ENCODE results near the gene FHOD3. TPM values are rescaled to one million over a fixed set of nuclear protein-coding genes. Genes with fewer than 3 reads are reported as not detected.

FHOD3 gene
- total and polyA plus RNA-seq, 7 experiments from 2014 or later = not detected

DNA sequence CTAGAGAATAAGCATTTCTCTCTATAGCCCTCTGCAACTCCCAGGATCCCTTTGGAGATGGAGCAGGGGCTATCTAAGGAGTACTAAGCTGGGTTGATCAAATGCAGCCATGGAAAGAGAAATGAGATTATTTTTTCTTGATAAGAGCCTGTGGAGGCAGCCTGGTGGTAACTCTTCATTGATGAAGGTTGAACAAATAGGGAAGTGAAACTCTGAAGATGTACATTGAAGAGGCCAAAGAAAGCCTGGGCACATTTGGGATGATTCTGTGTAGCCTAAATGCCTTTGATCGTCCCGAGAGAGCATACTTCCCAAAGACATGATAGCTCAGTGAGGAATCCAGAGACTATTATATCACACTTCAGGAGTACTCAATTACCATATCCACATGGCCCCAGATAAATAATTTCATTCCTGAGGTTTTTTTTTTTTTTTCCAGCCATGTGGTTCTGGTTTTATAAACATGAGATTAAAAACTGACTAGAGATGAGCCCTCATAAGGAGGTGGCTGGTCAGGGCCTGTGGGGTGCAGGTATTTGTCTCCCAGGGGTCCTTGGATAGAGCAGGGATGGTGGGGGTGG lies 338.8 kb downstream of the FHOD3 start:
- H3K27ac ChIP-seq (ENCODE audit: low read depth, low read length) = no peak overlapping the region
- no peaks in the 10 kb centered on the region for H3K9me3 ChIP-seq (ENCODE audit: control insufficient read depth in 2 of 3, low read length in 3 of 3)
- no peak for ATAC-seq
- Mint-ChIP-seq H3K4me1 (no peaks in the 10 kb centered on the region), H3K4me3 (no peak overlapping the region), H3K27ac (no peak overlapping the region), H3K9me3 (peaks cover 0 to 1% (median 0%) of the 10 kb centered on the region in 11 donors), H3K36me3 (no peaks in the 10 kb centered on the region), H3K27me3 (peaks cover 2 to 29% (median 14%) of the 10 kb centered on the region in 5 donors)
- CTCF ChIA-PET = no interaction called here
- H3K36me3 ChIP-seq (ENCODE audit: control insufficient read depth in 2 of 3, insufficient read depth in 3 of 3, low read length in 3 of 3) = no peaks in the 10 kb centered on the region
- intact Hi-C loops (cut with micrococcal nuclease) = no loop called here
- no peak for DNase-seq
- no peaks in the 10 kb centered on the region for H3K4me1 ChIP-seq (ENCODE audit: control insufficient read depth in 2 of 2, insufficient read depth in 2 of 2, low read length in 2 of 2)
- POLR2A ChIA-PET = no interaction called here
- H3K27me3 ChIP-seq (ENCODE audit: control insufficient read depth in 2 of 2, insufficient read depth in 2 of 2, low read length in 2 of 2) = no peaks in the 10 kb centered on the region
- no peak overlapping the region for H3K4me3 ChIP-seq (ENCODE audit: low read length)

DNA sequence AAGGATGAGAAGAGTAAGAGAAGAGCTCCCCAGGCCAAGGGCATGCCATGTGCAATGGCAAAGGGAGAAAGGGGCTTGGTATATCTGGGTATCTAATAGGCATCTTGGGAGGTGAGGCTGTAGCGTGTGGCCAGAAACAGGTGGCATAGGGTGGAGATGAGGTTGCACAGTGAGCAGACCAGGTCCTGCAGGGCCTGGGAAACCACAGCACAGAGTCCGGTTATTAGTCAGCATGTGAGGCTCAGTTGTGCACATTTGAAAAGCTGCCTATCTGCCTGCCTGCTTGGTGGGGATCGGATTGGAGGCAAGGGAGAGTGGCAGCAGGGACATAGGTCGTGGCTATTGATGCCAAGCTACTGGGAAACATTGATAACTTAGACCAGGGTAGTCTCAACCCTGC lies 340.7 kb downstream of the FHOD3 start:
- CTCF ChIA-PET = no interaction called here
- Mint-ChIP-seq H3K36me3 (no peaks in the 10 kb centered on the region), H3K27me3 (peaks cover 2 to 21% (median 18%) of the 10 kb centered on the region in 5 donors), H3K4me1 (no peaks in the 10 kb centered on the region), H3K27ac (no peak overlapping the region), H3K9me3 (peaks cover 0 to 1% (median 0%) of the 10 kb centered on the region in 11 donors), H3K4me3 (no peak overlapping the region)
- DNase-seq (no peak), ATAC-seq (no peak)
- H3K36me3 ChIP-seq (ENCODE audit: control insufficient read depth in 2 of 3, insufficient read depth in 3 of 3, low read length in 3 of 3) = no peaks in the 10 kb centered on the region
- POLR2A ChIA-PET = no interaction called here
- H3K9me3 ChIP-seq (ENCODE audit: control insufficient read depth in 2 of 3, low read length in 3 of 3) = no peaks in the 10 kb centered on the region
- H3K27ac ChIP-seq (ENCODE audit: low read depth, low read length) = no peak overlapping the region
- no peaks in the 10 kb centered on the region for H3K4me1 ChIP-seq (ENCODE audit: control insufficient read depth in 2 of 2, insufficient read depth in 2 of 2, low read length in 2 of 2)
- H3K27me3 ChIP-seq (ENCODE audit: control insufficient read depth in 2 of 2, insufficient read depth in 2 of 2, low read length in 2 of 2) = no peaks in the 10 kb centered on the region
- no peak overlapping the region for H3K4me3 ChIP-seq (ENCODE audit: low read length)
- intact Hi-C loops (cut with micrococcal nuclease) = no loop called here

DNA sequence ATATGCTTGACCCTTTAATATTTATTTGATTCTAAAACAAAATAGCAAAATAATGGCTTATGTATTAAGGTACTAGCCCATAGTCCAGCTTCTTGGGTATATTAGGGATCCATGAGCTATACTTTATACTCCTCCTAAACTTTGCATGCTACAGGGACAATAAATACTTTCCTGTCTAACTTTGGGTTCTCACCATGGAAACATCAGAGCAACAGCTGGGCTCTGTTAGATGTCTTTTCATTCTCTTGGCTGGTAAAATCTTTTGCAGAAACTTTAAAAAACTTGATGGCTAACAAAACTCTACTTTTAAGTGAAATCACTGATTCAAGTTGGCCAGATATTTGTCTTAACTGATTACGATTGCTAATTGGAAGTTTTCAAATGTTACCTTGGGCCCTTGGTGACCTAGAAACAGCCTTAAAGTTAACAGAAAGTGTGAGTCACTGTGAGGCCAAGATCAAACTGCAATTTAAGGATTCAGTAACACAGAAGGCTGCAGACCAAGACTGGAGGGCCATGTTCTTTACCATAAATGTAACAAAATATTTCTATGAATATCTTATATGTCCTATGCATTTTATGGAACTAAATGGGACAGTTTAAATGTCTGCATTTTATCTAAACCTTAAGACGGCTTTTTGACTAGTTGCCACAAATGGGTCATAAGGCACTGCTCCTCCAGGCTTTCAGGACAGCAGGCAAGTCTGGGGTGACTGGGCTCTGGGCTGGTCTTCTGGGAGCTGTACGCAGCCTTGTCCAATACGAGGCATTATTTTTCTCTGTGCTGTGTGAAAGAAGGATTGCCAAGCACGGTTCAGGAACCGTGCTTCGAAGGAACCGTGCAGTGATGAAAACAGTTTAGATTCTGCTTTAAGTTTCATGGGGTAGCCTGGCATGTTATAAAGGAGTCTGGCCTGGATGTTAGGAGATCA lies 342.8 kb downstream of the FHOD3 start:
- ChIA-PET CTCF (no interaction called here), POLR2A (no interaction called here)
- Mint-ChIP-seq H3K27ac (no peak overlapping the region), H3K4me3 (no peak overlapping the region), H3K36me3 (no peaks in the 10 kb centered on the region), H3K9me3 (peaks cover 0 to 1% (median 0%) of the 10 kb centered on the region in 11 donors), H3K27me3 (peaks cover 0 to 20% (median 11%) of the 10 kb centered on the region in 5 donors), H3K4me1 (no peaks in the 10 kb centered on the region)
- ATAC-seq (no peak), DNase-seq (no peak)
- H3K4me3 ChIP-seq (ENCODE audit: low read length) = no peak overlapping the region
- no peak overlapping the region for H3K27ac ChIP-seq (ENCODE audit: low read depth, low read length)
- H3K36me3 ChIP-seq (ENCODE audit: control insufficient read depth in 2 of 3, insufficient read depth in 3 of 3, low read length in 3 of 3) = no peaks in the 10 kb centered on the region
- no peaks in the 10 kb centered on the region for H3K4me1 ChIP-seq (ENCODE audit: control insufficient read depth in 2 of 2, insufficient read depth in 2 of 2, low read length in 2 of 2)
- H3K9me3 ChIP-seq (ENCODE audit: control insufficient read depth in 2 of 3, low read length in 3 of 3) = no peaks in the 10 kb centered on the region
- H3K27me3 ChIP-seq (ENCODE audit: control insufficient read depth in 2 of 2, insufficient read depth in 2 of 2, low read length in 2 of 2) = no peaks in the 10 kb centered on the region
- intact Hi-C loops (cut with micrococcal nuclease) = no loop called here

DNA sequence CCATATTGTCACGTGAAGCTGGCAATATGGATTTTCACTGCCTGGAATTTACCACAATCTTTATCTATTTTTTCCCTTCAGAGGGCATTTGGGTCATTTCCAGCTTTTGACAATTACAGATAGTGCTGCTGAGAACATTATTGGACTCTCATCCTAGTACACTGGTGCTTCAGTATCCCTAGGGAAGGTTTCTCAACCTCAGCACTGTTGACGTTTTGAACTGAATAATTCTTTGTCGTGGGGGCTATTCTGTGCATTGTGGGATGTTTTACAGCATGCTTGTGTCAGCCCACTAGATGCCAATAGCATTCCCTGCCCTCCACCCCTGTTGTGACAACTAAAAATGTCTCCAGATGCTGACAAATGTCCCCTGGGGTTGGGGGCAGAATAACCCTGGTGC lies 345.5 kb downstream of the FHOD3 start:
- CTCF ChIA-PET = no interaction called here

DNA sequence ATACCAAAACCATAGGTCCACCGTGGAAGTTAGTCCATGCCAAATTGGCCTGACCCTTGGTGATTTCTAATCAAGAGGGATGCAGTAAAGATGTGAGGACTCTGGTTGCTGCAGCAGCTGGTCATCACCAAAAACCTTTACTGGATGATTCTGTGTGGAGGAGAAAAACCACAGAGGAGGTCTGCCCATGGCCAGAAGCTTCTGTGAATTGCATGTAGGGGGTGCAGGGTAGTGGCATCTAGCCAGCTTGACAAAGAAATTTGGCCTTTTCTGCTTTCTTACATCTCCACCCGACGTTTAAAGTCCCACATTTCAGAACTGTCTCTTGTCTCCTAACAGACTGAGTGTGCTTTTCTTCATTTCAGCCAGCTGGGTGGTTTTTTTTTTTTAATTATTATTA lies 351.3 kb downstream of the FHOD3 start:
- Mint-ChIP-seq H3K27me3 (peaks cover 5 to 28% (median 15%) of the 10 kb centered on the region in 5 donors), H3K36me3 (no peaks in the 10 kb centered on the region), H3K9me3 (peaks cover 0 to 4% (median 0%) of the 10 kb centered on the region in 11 donors), H3K4me1 (no peaks in the 10 kb centered on the region), H3K4me3 (no peak overlapping the region), H3K27ac (no peak overlapping the region)
- CTCF ChIA-PET = no interaction called here
- Histone ChIP-seq H3K4me1 (ENCODE audit: control insufficient read depth in 2 of 2, insufficient read depth in 2 of 2, low read length in 2 of 2) (no peaks in the 10 kb centered on the region), H3K27ac (ENCODE audit: low read depth, low read length) (no peak overlapping the region), H3K9me3 (ENCODE audit: control insufficient read depth in 2 of 3, low read length in 3 of 3) (no peaks in the 10 kb centered on the region), H3K36me3 (ENCODE audit: control insufficient read depth in 2 of 3, insufficient read depth in 3 of 3, low read length in 3 of 3) (no peaks in the 10 kb centered on the region), H3K4me3 (ENCODE audit: low read length) (no peak overlapping the region), H3K27me3 (ENCODE audit: control insufficient read depth in 2 of 2, insufficient read depth in 2 of 2, low read length in 2 of 2) (no peaks in the 10 kb centered on the region)
- intact Hi-C loops (cut with micrococcal nuclease) = no loop called here
- ATAC-seq (no peak), DNase-seq (no peak)
- POLR2A ChIA-PET = no interaction called here

More for the DNA sequence above, 345.5 kb downstream of the FHOD3 start:
- no peaks in the 10 kb centered on the region for H3K4me1 Mint-ChIP-seq
- peaks cover 0 to 23% (median 13%) of the 10 kb centered on the region in 5 donors for H3K27me3 Mint-ChIP-seq
- intact Hi-C loops (cut with micrococcal nuclease) = no loop called here
- no peak overlapping the region for H3K27ac ChIP-seq (ENCODE audit: low read depth, low read length)
- no peaks in the 10 kb centered on the region for H3K27me3 ChIP-seq (ENCODE audit: control insufficient read depth in 2 of 2, insufficient read depth in 2 of 2, low read length in 2 of 2)
- ATAC-seq = no peak
- POLR2A ChIA-PET = no interaction called here
- H3K36me3 Mint-ChIP-seq = no peaks in the 10 kb centered on the region
- peaks cover 0 to 4% (median 0%) of the 10 kb centered on the region in 11 donors for H3K9me3 Mint-ChIP-seq
- no peaks in the 10 kb centered on the region for H3K9me3 ChIP-seq (ENCODE audit: control insufficient read depth in 2 of 3, low read length in 3 of 3)
- H3K36me3 ChIP-seq (ENCODE audit: control insufficient read depth in 2 of 3, insufficient read depth in 3 of 3, low read length in 3 of 3) = no peaks in the 10 kb centered on the region
- no peak overlapping the region for H3K4me3 Mint-ChIP-seq
- H3K27ac Mint-ChIP-seq = no peak overlapping the region
- DNase-seq = no peak
- no peaks in the 10 kb centered on the region for H3K4me1 ChIP-seq (ENCODE audit: control insufficient read depth in 2 of 2, insufficient read depth in 2 of 2, low read length in 2 of 2)
- no peak overlapping the region for H3K4me3 ChIP-seq (ENCODE audit: low read length)

DNA sequence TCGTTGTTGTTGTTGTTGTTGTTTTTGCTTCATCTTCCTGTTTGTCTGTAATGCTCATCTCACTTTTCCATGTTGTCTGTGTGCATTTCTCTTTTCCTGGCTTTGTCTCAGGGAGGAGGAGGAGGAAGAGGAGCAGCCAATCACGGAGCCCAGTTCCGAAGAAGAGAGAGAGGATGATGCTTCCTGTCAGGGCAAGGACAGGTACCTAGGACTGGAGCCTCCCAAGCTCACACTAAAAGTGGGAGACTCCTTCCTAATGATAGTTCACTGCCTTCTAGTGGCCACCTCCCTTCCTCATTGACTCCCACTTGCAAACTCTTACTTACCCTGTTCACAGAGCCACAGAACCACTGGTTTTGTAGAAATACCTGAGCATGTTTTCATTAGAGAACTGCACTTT lies 351.7 kb downstream of the FHOD3 start:
- DNase-seq (no peak), ATAC-seq (no peak)
- Mint-ChIP-seq H3K9me3 (peaks cover 0 to 4% (median 0%) of the 10 kb centered on the region in 11 donors), H3K4me1 (no peaks in the 10 kb centered on the region), H3K4me3 (no peak overlapping the region), H3K27me3 (peaks cover 5 to 28% (median 15%) of the 10 kb centered on the region in 5 donors), H3K27ac (no peak overlapping the region), H3K36me3 (no peaks in the 10 kb centered on the region)
- Histone ChIP-seq H3K27ac (ENCODE audit: low read depth, low read length) (no peak overlapping the region), H3K9me3 (ENCODE audit: control insufficient read depth in 2 of 3, low read length in 3 of 3) (no peaks in the 10 kb centered on the region), H3K4me3 (ENCODE audit: low read length) (no peak overlapping the region), H3K36me3 (ENCODE audit: control insufficient read depth in 2 of 3, insufficient read depth in 3 of 3, low read length in 3 of 3) (no peaks in the 10 kb centered on the region), H3K4me1 (ENCODE audit: control insufficient read depth in 2 of 2, insufficient read depth in 2 of 2, low read length in 2 of 2) (no peaks in the 10 kb centered on the region), H3K27me3 (ENCODE audit: control insufficient read depth in 2 of 2, insufficient read depth in 2 of 2, low read length in 2 of 2) (no peaks in the 10 kb centered on the region)
- ChIA-PET CTCF (no interaction called here), POLR2A (no interaction called here)
- intact Hi-C loops (cut with micrococcal nuclease) = no loop called here

DNA sequence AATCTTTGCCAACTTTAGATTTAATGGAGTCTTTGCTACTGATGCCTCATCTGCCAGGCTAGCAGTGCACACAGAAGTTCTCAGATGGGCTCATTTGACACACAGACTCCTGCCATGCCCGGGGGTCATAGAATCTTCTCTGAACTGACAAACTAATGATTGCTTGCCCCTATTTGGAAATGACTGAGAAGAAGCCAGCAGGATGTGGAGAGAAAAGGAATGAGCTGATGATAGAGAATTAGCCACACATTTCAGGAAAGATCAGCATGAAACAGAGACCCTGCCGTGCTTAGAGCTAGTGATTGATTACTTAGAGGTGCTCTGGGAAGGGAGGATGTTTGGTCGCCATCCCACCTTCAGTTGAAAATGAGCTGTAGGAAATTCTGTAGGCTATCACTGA lies 352.8 kb downstream of the FHOD3 start:
- Histone ChIP-seq H3K4me1 (ENCODE audit: control insufficient read depth in 2 of 2, insufficient read depth in 2 of 2, low read length in 2 of 2) (no peaks in the 10 kb centered on the region), H3K27ac (ENCODE audit: low read depth, low read length) (no peak overlapping the region), H3K9me3 (ENCODE audit: control insufficient read depth in 2 of 3, low read length in 3 of 3) (no peaks in the 10 kb centered on the region), H3K27me3 (ENCODE audit: control insufficient read depth in 2 of 2, insufficient read depth in 2 of 2, low read length in 2 of 2) (no peaks in the 10 kb centered on the region), H3K4me3 (ENCODE audit: low read length) (no peak overlapping the region), H3K36me3 (ENCODE audit: control insufficient read depth in 2 of 3, insufficient read depth in 3 of 3, low read length in 3 of 3) (no peaks in the 10 kb centered on the region)
- intact Hi-C loops (cut with micrococcal nuclease) = no loop called here
- H3K4me3 Mint-ChIP-seq = no peak overlapping the region
- no peak for DNase-seq
- H3K4me1 Mint-ChIP-seq = no peaks in the 10 kb centered on the region
- H3K9me3 Mint-ChIP-seq = peaks cover 0 to 4% (median 0%) of the 10 kb centered on the region in 11 donors
- peaks cover 0 to 26% (median 10%) of the 10 kb centered on the region in 5 donors for H3K27me3 Mint-ChIP-seq
- H3K27ac Mint-ChIP-seq = no peak overlapping the region
- ATAC-seq = no peak
- H3K36me3 Mint-ChIP-seq = no peaks in the 10 kb centered on the region
- POLR2A ChIA-PET = no interaction called here
- CTCF ChIA-PET = no interaction called here

All from naive thymus-derived CD4-positive, alpha-beta T cell (primary cell).